Adrenal gland (tissue), 12 donors: ENCODE results near the gene DCHS1. TPM values are rescaled to one million over a fixed set of nuclear protein-coding genes. Genes with fewer than 3 reads are reported as not detected.

Source experiments
- DNase-seq, 7 donors: peaks; one replicate each; pipeline ENCODE4 v3.0.0-alpha.2; 2019 to 2020
- H3K27ac ChIP-seq, 5 donors: fragments of 200-600 bp; sonication (generic) in 4 of 5; 1 replicate in 3 of 5; 2 replicates in 2 of 5; pipeline versions ENCODE4 v1.5.1 to v1.8.0; 2016 to 2020; ENCODE audit warnings: mild to moderate bottlenecking in 1 of 5
- H3K27me3 ChIP-seq: fragments of 200-600 bp; 2 replicates; pipeline ENCODE4 v1.8.0; 2021
- H3K36me3 ChIP-seq, 2 donors: fragments of 200-600 bp; replicated peaks in 1 of 2; 1 replicate in 1 of 2; 2 replicates in 1 of 2; pipeline versions ENCODE4 v1.5.1 to v1.8.0; 2018 to 2022
- H3K4me1 ChIP-seq, 2 donors: fragments of 200-600 bp; replicated peaks in 1 of 2; 1 replicate in 1 of 2; 2 replicates in 1 of 2; pipeline versions ENCODE4 v1.5.1 to v1.8.0; 2018 to 2021
- H3K4me3 ChIP-seq, 4 donors: fragments of 200-600 bp; sonication (generic) in 3 of 4; one replicate each; pipeline ENCODE4 v1.5.1; 2016 to 2018
- H3K9me3 ChIP-seq, 3 donors: fragments of 200-600 bp; sonication (generic) in 1 of 3; replicated peaks in 1 of 3; 1 replicate in 2 of 3; 2 replicates in 1 of 3; pipeline versions ENCODE4 v1.5.1 to v1.8.0; 2016 to 2021
- POLR2A ChIP-seq, 2 donors: fragments of 450-650 bp; IDR thresholded peaks; one replicate each; pipeline ENCODE4 v1.6.1; 2017; ENCODE audit warnings: antibody characterized with exemption in 2 of 2, mild to moderate bottlenecking in 2 of 2, moderate library complexity in 1 of 2
- WGBS, 4 donors: extraction: QIAGEN DNeasy Blood & Tissue Kit in 2 of 4; methylation state at CpG; one replicate each; pipeline versions ENCODE4 v1.1.5 to v1.1.7; 2013 to 2017; 5-methylcytosine and 5-hydroxymethylcytosine counted together
- intact Hi-C, 2 donors: fragments of 100-400 bp; cut with DNase I; formaldehyde crosslinking; loops; one replicate each; pipeline versions ENCODE4 v1.14.1 to v1.15.0; 2022 to 2023
- polyA plus RNA-seq, 3 donors: library from polyadenylated mRNA; stranded (reverse); fragments of 200-250 nt in 2 of 3; fragments of 350-450 nt in 1 of 3; fragmentation: Illumina TruSeq in 1 of 3; extraction: RNeasy Lipid Tissue Mini Kit (QIAGEN cat#74804) in 1 of 3; gene quantifications; one replicate each; pipeline ENCODE4 v1.2.3, GENCODE V29; 2013 to 2014
- total RNA-seq, 9 donors: library from RNA; depleted of rRNA in 4 of 9; stranded (reverse); fragments of >200 nt in 4 of 9; fragments of 120-200 nt in 1 of 9; fragmentation: NEBNext Ultra II Directional in 1 of 9; extraction: Animal tissue kit (Norgen Biotek cat#: 25700) in 1 of 9; gene quantifications; one replicate each; pipeline versions ENCODE4 v1.1.0 to v1.2.4, GENCODE V29; 2013 to 2023
- TF ChIP-seq, protein P1 (sequence below), 6 experiments: fragments of 450-650 bp in 4 of 6; fragments of 200-600 bp in 2 of 6; sonication (generic) in 1 of 6; IDR thresholded peaks; 1 replicate in 5 of 6; 2 replicates in 1 of 6; pipeline versions ENCODE4 v1.5.1 to v1.8.0; 2016 to 2021; ENCODE audit warnings: antibody characterized with exemption in 6 of 6, mild to moderate bottlenecking in 2 of 6, moderate library complexity in 1 of 6
- donor health status: healthy with polysubstance abuse.
- donor health status: Bipolar disorder and iron deficiency.
- donor health status: DM: yes; HTN: yes; CAD: no.
- donor health status: DM: no; HTN: no; CAD: no.
- donor health status: DM: no; HTN: no; CAD: no.
- donor health status: DM: yes; HTN: yes; CAD: no.

DCHS1 gene
- total and polyA plus RNA-seq, 12 donors, result 1.3 to 15.3 (median 11.3) TPM

DNA sequence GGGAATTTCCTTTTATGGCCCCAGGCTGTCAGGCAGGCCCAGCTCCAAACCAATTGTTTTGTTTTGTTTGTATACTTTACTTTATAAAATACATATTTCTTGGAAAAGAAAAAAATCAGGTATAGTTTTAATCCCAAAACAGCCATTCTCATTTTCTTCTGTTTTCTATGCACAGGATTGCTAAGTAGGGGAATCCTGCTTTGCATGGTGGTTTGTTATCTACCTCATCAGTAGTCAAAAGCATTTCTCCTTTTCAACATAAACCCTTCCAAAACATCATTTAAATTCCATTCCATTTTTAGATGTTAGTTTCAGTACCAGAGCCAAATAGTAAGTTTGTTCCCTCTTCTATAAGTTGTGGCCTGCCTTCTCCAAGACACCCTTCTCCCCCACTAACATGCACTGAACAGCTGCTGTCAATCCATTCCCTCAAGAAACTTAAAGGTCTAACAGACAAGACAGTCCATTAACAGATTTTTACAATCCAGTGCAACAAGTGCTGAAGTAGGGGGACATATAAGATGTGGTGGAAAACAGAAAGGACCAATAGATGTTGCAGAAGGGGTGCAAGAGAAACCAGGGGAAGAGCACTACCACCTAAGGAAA lies 48.3 kb downstream of the DCHS1 start:
- intact Hi-C loops, result loop anchor here in 1 of 2 donors (10.0 kb wide), 1 partner anchor 72 kb away; no protein-coding TSS in a partner anchor
- Histone ChIP-seq H3K4me1 (peaks cover 34 to 53% of the 10 kb centered on the region in 2 donors), H3K4me3 (peak overlapping the region in 1 of 4 donors; percentile 0)

DNA sequence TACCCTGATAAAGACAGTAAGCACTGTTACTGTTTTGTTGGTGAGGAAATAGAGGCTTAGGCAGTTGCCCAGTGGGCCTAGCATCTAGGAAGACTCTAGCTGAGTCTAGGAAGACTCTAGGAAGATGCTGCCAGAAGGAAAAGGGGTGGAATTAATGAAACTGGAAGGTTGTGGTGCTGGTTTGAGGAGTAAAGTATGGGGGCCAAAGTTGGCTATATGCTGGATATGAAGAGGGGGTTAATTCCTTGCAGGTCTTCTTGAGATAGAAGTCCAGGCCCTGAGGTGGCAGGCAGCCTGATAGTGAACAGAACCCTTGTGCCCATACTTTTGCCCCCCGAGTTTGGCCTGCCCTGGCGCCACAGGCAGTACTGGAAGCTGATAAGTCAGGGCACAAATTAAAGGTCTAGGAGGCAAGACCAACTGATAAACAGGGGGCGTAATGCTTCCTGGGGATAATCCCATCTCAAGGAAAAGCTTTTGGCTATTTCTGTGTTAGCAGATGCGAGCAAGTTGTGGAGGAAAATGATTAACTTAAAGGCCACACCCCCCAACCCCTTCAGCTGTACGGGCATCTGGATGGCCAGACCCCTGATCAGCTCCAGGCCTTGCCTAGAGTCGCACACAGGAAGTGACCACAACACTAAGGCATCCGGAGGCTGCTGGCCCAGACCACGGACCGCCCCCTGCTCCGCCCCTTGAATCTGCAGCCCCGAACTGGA lies 49.0 kb downstream of the DCHS1 start:
- no peaks in the 10 kb centered on the region for H3K27me3 ChIP-seq
- peaks cover 0 to 37% of the 10 kb centered on the region in 2 donors for H3K36me3 ChIP-seq
- TF ChIP-seq, protein P1, sequence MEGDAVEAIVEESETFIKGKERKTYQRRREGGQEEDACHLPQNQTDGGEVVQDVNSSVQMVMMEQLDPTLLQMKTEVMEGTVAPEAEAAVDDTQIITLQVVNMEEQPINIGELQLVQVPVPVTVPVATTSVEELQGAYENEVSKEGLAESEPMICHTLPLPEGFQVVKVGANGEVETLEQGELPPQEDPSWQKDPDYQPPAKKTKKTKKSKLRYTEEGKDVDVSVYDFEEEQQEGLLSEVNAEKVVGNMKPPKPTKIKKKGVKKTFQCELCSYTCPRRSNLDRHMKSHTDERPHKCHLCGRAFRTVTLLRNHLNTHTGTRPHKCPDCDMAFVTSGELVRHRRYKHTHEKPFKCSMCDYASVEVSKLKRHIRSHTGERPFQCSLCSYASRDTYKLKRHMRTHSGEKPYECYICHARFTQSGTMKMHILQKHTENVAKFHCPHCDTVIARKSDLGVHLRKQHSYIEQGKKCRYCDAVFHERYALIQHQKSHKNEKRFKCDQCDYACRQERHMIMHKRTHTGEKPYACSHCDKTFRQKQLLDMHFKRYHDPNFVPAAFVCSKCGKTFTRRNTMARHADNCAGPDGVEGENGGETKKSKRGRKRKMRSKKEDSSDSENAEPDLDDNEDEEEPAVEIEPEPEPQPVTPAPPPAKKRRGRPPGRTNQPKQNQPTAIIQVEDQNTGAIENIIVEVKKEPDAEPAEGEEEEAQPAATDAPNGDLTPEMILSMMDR (IDR thresholded peaks at IDR 0.05), result no peak
- peak; percentile 41 to 75 for TF ChIP-seq POLR2A (IDR thresholded peaks at IDR 0.05)
- DNase-seq, result peak; percentile 84 to 96 (median 92)
- H3K27ac ChIP-seq, result peak overlapping the region in 4 of 5 donors; percentile 75 to 90 (median 84)
- peaks cover 39 to 59% of the 10 kb centered on the region in 2 donors for H3K4me1 ChIP-seq
- intact Hi-C loops, result loop anchor here in 1 of 2 donors (10.0 kb wide), 1 partner anchor 72 kb away; no protein-coding TSS in a partner anchor
- no peaks in the 10 kb centered on the region for H3K9me3 ChIP-seq
- WGBS, 4 donors, result 15 to 20% (median 20%) methylated on average over 10 to 11 of the region's 11 CpGs
- H3K4me3 ChIP-seq, result peak overlapping the region in 1 of 4 donors; percentile 95

More for the DNA sequence above, 48.3 kb downstream of the DCHS1 start:
- no peak for TF ChIP-seq POLR2A (IDR thresholded peaks at IDR 0.05)
- TF ChIP-seq, protein P1 (IDR thresholded peaks at IDR 0.05), result no peak
- Histone ChIP-seq H3K9me3 (no peaks in the 10 kb centered on the region), H3K27ac (peak overlapping the region in 3 of 5 donors; percentile 75 to 90 (median 89)), H3K27me3 (no peaks in the 10 kb centered on the region), H3K36me3 (peaks cover 0 to 37% of the 10 kb centered on the region in 2 donors)
- peak in 1 of 7 donors; percentile 15 for DNase-seq

DNA sequence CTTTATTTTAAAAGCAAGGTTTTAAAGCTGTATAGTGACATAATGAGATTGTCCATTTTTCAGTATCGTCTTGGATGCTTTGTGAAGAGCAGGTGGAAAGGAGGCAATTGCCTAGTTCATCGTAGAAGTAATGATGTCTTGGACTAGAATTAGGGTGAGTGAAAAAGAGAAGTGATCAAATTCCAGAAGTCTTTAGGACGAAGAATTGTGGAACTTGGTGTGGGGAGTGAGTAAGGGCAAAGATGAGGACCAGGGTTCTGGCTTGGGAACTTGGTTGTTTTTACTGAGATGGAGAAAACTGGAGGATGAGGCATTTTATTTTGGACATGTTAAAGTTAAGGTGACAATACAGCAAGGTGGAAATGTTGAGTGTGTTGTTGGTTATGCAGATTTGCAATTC lies 50.8 kb downstream of the DCHS1 start:
- Histone ChIP-seq H3K9me3 (no peaks in the 10 kb centered on the region), H3K27ac (peak overlapping the region; percentile 34 to 98 (median 90)), H3K4me1 (peaks cover 34 to 55% of the 10 kb centered on the region in 2 donors), H3K27me3 (no peaks in the 10 kb centered on the region), H3K36me3 (peaks cover 0 to 40% of the 10 kb centered on the region in 2 donors), H3K4me3 (peak overlapping the region; percentile 48 to 95 (median 88))
- WGBS, 4 donors, result 28 to 43% (median 35%) methylated on average over 3 of the region's 3 CpGs
- intact Hi-C loops, result loop anchor here in 1 of 2 donors (5.0 to 10.0 kb wide), 2 partner anchors 70 to 78 kb away; partner anchors contain the start of gene MRPL17
- TF ChIP-seq, protein P1 (IDR thresholded peaks at IDR 0.05), result no peak
- no peak for TF ChIP-seq POLR2A (IDR thresholded peaks at IDR 0.05)
- DNase-seq, result peak in 2 of 7 donors; percentile 5 to 9

DNA sequence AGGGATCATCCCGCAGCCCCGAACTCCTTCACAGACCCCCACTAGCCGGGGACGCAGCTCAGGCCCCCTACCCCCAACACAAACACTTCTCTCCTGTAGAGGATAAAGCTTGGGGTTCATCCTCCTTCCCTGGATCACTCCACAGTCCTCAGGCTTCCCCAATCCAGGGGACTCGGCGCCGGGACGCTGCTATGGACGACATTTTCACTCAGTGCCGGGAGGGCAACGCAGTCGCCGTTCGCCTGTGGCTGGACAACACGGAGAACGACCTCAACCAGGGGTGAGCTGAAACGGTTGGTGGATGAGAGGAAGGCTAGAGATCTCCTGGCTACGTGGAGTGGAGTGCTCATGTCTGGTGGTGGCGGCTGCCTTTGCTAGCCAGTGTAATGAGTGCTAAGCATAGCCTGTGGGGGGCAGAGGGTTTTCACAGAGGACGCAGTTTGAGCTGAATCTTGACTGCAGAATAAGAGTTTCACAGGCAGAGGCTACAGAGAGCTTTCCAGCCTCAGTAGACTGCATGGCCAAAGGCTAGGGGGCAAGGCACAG lies 51.5 kb downstream of the DCHS1 start:
- intact Hi-C loops, result loop anchor here in 1 of 2 donors (5.0 to 10.0 kb wide), 2 partner anchors 69 to 78 kb away; partner anchors contain the start of gene MRPL17
- DNase-seq, result peak in 6 of 7 donors; percentile 48 to 79 (median 62)
- Histone ChIP-seq H3K4me1 (peaks cover 34 to 55% of the 10 kb centered on the region in 2 donors), H3K27me3 (no peaks in the 10 kb centered on the region), H3K9me3 (no peaks in the 10 kb centered on the region), H3K27ac (peak overlapping the region; percentile 34 to 98 (median 90)), H3K36me3 (peaks cover 0 to 40% of the 10 kb centered on the region in 2 donors), H3K4me3 (peak overlapping the region; percentile 48 to 95 (median 88))
- 0 to 1% (median 0%) methylated on average over 7 to 20 of the region's 20 CpGs for WGBS, 4 donors
- TF ChIP-seq, protein P1 (IDR thresholded peaks at IDR 0.05), result no peak
- peak; percentile 21 to 52 for TF ChIP-seq POLR2A (IDR thresholded peaks at IDR 0.05)
